Mucosa of descending colon (tissue), 3 donors: Measurements from ENCODE around the gene ZNF618. TPM values are rescaled to one million over a fixed set of nuclear protein-coding genes. Genes with fewer than 3 reads are reported as not detected.

Source experiments
- ATAC-seq: fragments of 200-7000 bp; cut with Tn5 transposase; one replicate; pipeline ENCODE4 v1.9.1; 2020; ENCODE audit warnings: mild to moderate bottlenecking, moderate library complexity
- DNase-seq, 3 donors: peaks; one replicate each; pipeline ENCODE4 v3.0.0-alpha.2; 2020
- H3K36me3 ChIP-seq: fragments of 200-600 bp; one replicate; pipeline ENCODE4 v1.8.0; 2021; ENCODE audit warnings: low read depth, mild to moderate bottlenecking
- H3K4me1 ChIP-seq: fragments of 200-600 bp; one replicate; pipeline ENCODE4 v1.8.0; 2021; ENCODE audit warnings: low read depth, mild to moderate bottlenecking
- H3K4me3 ChIP-seq: fragments of 200-600 bp; one replicate; pipeline ENCODE4 v1.8.0; 2021; ENCODE audit warnings: mild to moderate bottlenecking
- H3K9me3 ChIP-seq: fragments of 200-600 bp; one replicate; pipeline ENCODE4 v1.8.0; 2021; ENCODE audit warnings: mild to moderate bottlenecking
- CTCF ChIP-seq: fragments of 200-600 bp; IDR thresholded peaks from one replicate; pipeline ENCODE4 v1.8.0; 2022; ENCODE audit warnings: antibody characterized with exemption, mild to moderate bottlenecking
- intact Hi-C, 2 donors: fragments of 100-400 bp; cut with DNase I in 1 of 2; cut with micrococcal nuclease in 1 of 2; formaldehyde crosslinking; loops; one replicate each; pipeline versions ENCODE4 v1.11.0 to v1.11.1; 2022; cut with DNase I, micrococcal nuclease
- total RNA-seq, 3 donors: library from RNA; stranded (reverse); fragmentation: NEBNext Ultra II Directional in 2 of 3; extraction: Animal tissue kit (Norgen Biotek cat#: 25700) in 2 of 3; gene quantifications; one replicate each; pipeline versions ENCODE4 v1.2.1 to v1.2.4, GENCODE V29; 2021 to 2023
- donor health status: DM: no; HTN: no; CAD: no; lungs with moderate emphysema.
- donor health status: DM: no; HTN: no; CAD: no.
- donor health status: DM: no; HTN: yes; CAD: no.

Gene ZNF618
- total RNA-seq, 3 donors from 2014 or later, result 2.7 to 6.2 (median 3.7) TPM

DNA sequence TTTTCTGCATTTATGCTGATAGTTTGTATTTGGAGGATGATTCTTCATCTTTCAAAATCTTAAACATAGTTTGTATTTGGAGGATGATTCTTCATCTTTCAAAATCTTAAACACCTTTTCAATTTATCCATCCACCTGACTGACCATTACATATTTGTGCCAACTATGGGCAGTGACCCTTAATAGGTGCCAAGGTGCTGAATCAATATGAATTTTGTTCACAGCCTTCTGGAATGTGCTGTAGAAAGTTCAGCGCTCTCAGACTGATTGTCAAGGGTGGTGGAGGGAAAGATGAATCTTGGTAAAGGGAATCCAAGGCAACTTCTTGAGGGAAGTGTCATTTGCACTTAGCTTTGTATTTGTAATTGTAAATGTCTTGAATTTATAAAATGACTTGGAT, 18.1 kb downstream of the ZNF618 start:
- TF ChIP-seq CTCF, result no peak
- H3K4me1 ChIP-seq, result no peaks in the 10 kb centered on the region
- no peaks in the 10 kb centered on the region for H3K36me3 ChIP-seq
- H3K4me3 ChIP-seq, result no peak overlapping the region
- ATAC-seq (no peak), DNase-seq (no peak)
- intact Hi-C loops, result no loop called here
- no peaks in the 10 kb centered on the region for H3K9me3 ChIP-seq

- intact Hi-C loops, result no loop called here
- H3K36me3 ChIP-seq, result no peaks in the 10 kb centered on the region
- no peaks in the 10 kb centered on the region for H3K4me1 ChIP-seq
- no peak for TF ChIP-seq CTCF
- ATAC-seq (no peak), DNase-seq (no peak)
- H3K4me3 ChIP-seq, result no peak overlapping the region
- no peaks in the 10 kb centered on the region for H3K9me3 ChIP-seq
These were observed 19.4 kb downstream of the ZNF618 start for GRCh38 chr9:113895526-113895925.

DNA sequence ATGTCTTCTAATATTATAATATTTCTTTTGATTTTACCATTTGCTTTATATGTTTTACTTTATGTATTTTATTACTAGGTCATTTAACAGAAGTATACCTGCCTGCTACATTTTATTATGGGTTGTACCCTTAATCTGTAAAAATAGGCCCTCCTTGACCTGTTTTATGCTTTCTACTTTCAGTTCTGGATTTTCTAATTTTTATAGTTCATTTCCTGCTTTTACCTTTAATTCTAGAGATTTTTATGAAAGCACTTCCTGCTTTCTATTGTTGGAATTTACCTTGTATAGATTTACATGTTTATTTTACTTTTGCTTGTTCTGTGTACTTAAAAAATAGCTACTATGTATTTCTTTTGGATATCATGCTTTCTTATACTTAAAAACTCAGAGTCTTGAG, 20.6 kb downstream of the ZNF618 start:
- no peak for TF ChIP-seq CTCF
- DNase-seq (no peak), ATAC-seq (no peak)
- Histone ChIP-seq H3K9me3 (no peaks in the 10 kb centered on the region), H3K4me3 (no peak overlapping the region), H3K36me3 (no peaks in the 10 kb centered on the region), H3K4me1 (no peaks in the 10 kb centered on the region)
- intact Hi-C loops, result no loop called here

DNA sequence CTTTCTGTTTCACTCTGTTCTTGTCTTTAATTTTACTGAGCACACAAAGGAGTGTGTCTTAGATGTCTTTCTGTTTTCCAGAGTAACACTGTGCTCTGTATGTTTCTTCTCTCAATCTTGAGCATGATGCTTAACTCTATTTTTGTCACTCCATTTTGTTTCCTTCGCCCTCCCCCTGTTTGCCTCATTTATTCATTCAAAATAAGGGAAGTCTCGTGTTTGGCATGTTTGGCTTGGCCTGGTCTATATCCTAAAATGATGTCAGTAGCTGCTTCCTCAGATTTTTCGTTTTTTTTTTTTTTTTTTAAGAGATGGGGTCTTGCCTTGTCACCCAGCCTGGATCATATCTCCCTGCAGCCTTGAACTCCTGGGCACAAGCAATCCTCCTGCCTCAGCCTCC, 22.0 kb downstream of the ZNF618 start:
- no peak for DNase-seq
- no peaks in the 10 kb centered on the region for H3K4me1 ChIP-seq
- no peaks in the 10 kb centered on the region for H3K36me3 ChIP-seq
- ATAC-seq, result no peak
- intact Hi-C loops, result no loop called here
- TF ChIP-seq CTCF, result no peak
- no peaks in the 10 kb centered on the region for H3K9me3 ChIP-seq
- H3K4me3 ChIP-seq, result no peak overlapping the region

DNA sequence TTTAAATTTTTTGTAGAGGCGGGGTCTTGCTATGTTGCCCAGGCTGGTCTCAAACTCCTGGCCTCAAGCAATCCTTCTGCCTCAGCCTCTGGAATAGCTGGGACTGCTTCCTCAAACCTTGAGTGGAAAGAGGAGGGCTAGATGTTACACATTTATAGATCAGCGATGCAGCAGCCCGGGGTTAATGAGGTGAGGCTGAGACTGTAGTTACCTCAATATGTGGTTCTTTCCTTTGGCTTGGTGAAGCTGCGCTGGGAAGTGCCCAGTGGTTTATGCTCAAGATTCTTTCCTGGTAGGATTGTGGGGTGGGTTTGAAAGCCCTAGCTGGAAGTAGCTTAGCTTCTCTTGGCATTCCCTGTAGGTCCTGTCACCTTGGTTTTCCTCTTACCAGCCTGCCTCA, 22.5 kb downstream of the ZNF618 start:
- no peaks in the 10 kb centered on the region for H3K4me1 ChIP-seq
- DNase-seq, result no peak
- H3K4me3 ChIP-seq, result no peak overlapping the region
- intact Hi-C loops, result no loop called here
- no peak for ATAC-seq
- no peaks in the 10 kb centered on the region for H3K9me3 ChIP-seq
- TF ChIP-seq CTCF, result no peak
- H3K36me3 ChIP-seq, result no peaks in the 10 kb centered on the region

GRCh38 chr9:113899205-113899604, 23.1 kb downstream of the ZNF618 start:
- no peak for TF ChIP-seq CTCF
- H3K9me3 ChIP-seq, result no peaks in the 10 kb centered on the region
- H3K36me3 ChIP-seq, result no peaks in the 10 kb centered on the region
- H3K4me1 ChIP-seq, result no peaks in the 10 kb centered on the region
- ATAC-seq, result no peak
- H3K4me3 ChIP-seq, result no peak overlapping the region
- DNase-seq, result no peak
- intact Hi-C loops, result no loop called here
